ENCODE measurements around the gene SLC9A5.
A peak's percentile ranks its signal among the peaks of the same experiment; 100 is the strongest.

Gene SLC9A5

GRCh38 chr16:67310561-67310960 is 61.8 kb downstream of the SLC9A5 start:
- DNase-seq (ENCODE audit: low read depth in 3 of 3), result no peak

GRCh38 chr16:67311607-67312488 is 63.1 kb downstream of the SLC9A5 start:
- DNase-seq (ENCODE audit: low read depth in 3 of 3), result peak; percentile 47 to 59 (median 54)

GRCh38 chr16:67312719-67313118 is 63.9 kb downstream of the SLC9A5 start:
- no peak for DNase-seq (ENCODE audit: low read depth in 3 of 3)

- no peak for DNase-seq (ENCODE audit: low read depth in 3 of 3)
Observed at GRCh38 chr16:67317853-67318252, 69.1 kb downstream of the SLC9A5 start.
